Body of pancreas (tissue), 4 donors: ENCODE measurements around the gene NRARP.
A peak's percentile ranks its signal among the peaks of the same experiment; 100 is the strongest.

Source experiments
- CTCF ChIP-seq, 7 experiments: fragments of 450-650 bp in 4 of 7; fragments of 200-600 bp in 3 of 7; sonication (generic) in 3 of 7; IDR thresholded peaks; one replicate each; pipeline ENCODE4 v1.5.1; 2016 to 2019; ENCODE audit warnings: antibody characterized with exemption in 7 of 7
- POLR2A ChIP-seq, 3 donors: fragments of 450-650 bp; IDR thresholded peaks; one replicate each; pipeline ENCODE4 v1.6.1; 2016; ENCODE audit warnings: antibody characterized with exemption in 3 of 3, mild to moderate bottlenecking in 2 of 3

- peak in 1 of 3 donors; percentile 22 for TF ChIP-seq POLR2A (IDR thresholded peaks at IDR 0.05)
- no peak for TF ChIP-seq CTCF (IDR thresholded peaks at IDR 0.05)
Observed at GRCh38 chr9:137306066-137306849, 4.2 kb upstream of the NRARP start.
